ENCODE results near the gene ARHGEF19. TPM values are rescaled to one million over a fixed set of nuclear protein-coding genes. Genes with fewer than 3 reads are reported as not detected.

The ARHGEF19 gene
- total and polyA plus RNA-seq, 9 of the 15 experiments (the other 6 are each of a cell fraction or from before 2014, with no cell fraction given), result 0.73 to 21.0 (median 5.2) TPM

DNA sequence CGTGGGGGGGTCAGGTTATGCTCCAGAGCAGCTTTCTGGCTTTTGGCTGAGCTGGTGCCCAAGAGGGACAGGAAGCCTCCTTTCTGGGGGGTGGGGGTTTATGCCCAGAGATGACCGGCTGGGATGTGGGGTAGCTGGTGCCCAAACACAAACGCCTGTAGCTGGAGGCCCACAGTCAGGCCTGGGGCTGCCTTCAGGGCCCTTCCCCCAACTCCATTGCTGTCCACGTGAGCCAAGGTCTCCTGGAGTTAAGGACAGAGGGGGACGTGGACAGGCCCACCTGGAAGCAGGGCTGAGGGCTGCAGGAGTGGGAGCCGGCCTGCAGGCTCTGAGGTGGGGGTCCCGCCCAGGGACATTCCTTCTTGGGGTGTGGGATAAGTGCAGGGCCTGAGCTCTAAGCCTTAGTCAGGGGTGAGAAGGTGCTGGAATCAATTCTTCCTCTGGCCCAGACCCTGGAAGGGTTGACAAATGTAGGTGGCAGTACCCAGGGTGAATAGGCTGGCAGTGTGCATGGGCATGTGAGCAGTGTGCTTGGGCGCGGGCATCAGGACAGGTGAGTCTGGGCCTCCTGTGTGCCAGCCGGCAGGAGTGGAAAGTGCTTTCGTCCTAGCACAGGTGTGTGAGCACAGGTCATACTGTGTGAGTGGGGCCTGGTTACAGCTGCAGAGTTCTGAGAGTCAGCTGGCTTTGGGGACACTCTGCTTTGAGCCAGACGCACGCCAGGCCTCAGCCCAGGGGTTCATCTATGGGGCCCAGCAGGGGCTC is 17.7 kb upstream of the ARHGEF19 start:
- 77% methylated on average over 13 of the region's 13 CpGs for WGBS (ENCODE audit: insufficient coverage, low coverage, missing lambda C conversion rate)
- ChIA-PET POLR2A (interaction anchor here (0.5 to 1.7 kb wide), 5 partner anchors 10 to 392 kb away, joined by 3 to 5 read pairs (median 3); no protein-coding TSS in a partner anchor), CTCF (ENCODE audit: low intra/inter-chr PET ratio) (no interaction called here)
- Histone ChIP-seq H3K79me2 (ENCODE audit: control insufficient read depth, insufficient read depth, low read length) (no peaks in the 10 kb centered on the region; the same call in 2 of the 3 replicates), H3K4me3 (no peak overlapping the region), H2AFZ (ENCODE audit: low read depth, low read length) (no peak overlapping the region), H3K27me3 (ENCODE audit: control insufficient read depth in 2 of 2, insufficient read depth in 2 of 2, low read length in 2 of 2) (no peaks in the 10 kb centered on the region), H3K4me2 (ENCODE audit: insufficient read depth, low read length) (no peak overlapping the region), H3K9me1 (ENCODE audit: control insufficient read depth, insufficient read depth, low read length) (peaks cover 8% of the 10 kb centered on the region), H3K9me3 (replicated peaks; ENCODE audit: control insufficient read depth, insufficient read depth, low read depth, low read length) (0 out of 2 replicates have a peak, but pooled peaks cover 3% of the 10 kb centered on the region), H3K9ac (ENCODE audit: insufficient read depth in 1 of 2, low read depth in 2 of 2, low read length in 2 of 2) (peak overlapping the region in 1 of 2 experiments; percentile 31; a peak in 2 of 4 replicates), H4K20me1 (replicated peaks; ENCODE audit: control insufficient read depth, insufficient read depth, low read length) (no peaks in the 10 kb centered on the region), H3K27ac (ENCODE audit: extremely low read depth, low read depth, low read length) (peak overlapping the region; percentile 27; the same call in 1 of the 3 replicates), H3K36me3 (ENCODE audit: control insufficient read depth, insufficient read depth, low read length) (peaks cover 21% of the 10 kb centered on the region; the same call in 2 of the 3 replicates), H3K4me1 (replicated peaks in 1 of 2; ENCODE audit: control insufficient read depth in 2 of 2, insufficient read depth in 2 of 2, low read length in 2 of 2) (peaks cover 47 to 53% of the 10 kb centered on the region in 2 experiments; a peak in 4 of 5 replicates)
- FAIRE-seq, result no peak
- ATAC-seq, result no peak
- DNase-seq (ENCODE audit: extremely low read depth in 1 of 4, low spot score in 3 of 4), result no peak
- in situ Hi-C loops (cut with MboI), result no loop called here
- TF ChIP-seq, protein P1, sequence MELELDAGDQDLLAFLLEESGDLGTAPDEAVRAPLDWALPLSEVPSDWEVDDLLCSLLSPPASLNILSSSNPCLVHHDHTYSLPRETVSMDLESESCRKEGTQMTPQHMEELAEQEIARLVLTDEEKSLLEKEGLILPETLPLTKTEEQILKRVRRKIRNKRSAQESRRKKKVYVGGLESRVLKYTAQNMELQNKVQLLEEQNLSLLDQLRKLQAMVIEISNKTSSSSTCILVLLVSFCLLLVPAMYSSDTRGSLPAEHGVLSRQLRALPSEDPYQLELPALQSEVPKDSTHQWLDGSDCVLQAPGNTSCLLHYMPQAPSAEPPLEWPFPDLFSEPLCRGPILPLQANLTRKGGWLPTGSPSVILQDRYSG (tag; conservative IDR thresholded peaks at IDR 0.05; ENCODE audit: low read depth), result no peak
- TF ChIP-seq ZNF124 (CRISPR knock-in tag; IDR thresholded peaks at IDR 0.05), result peak; percentile 18; the same call in 1 of the 2 replicates
- no peak for TF ChIP-seq ZNF707 (CRISPR knock-in tag; conservative IDR thresholded peaks at IDR 0.05)
- no peak for TF ChIP-seq PHF20 (IDR thresholded peaks at IDR 0.05; ENCODE audit: partially characterized antibody)
- no peak for TF ChIP-seq KLF10 (CRISPR knock-in tag; IDR thresholded peaks at IDR 0.05)
- intact Hi-C loops (cut with micrococcal nuclease), result no loop called here
- BruUV-seq (replicated peaks), result no TSS peak

All from K562 (cell line).